EL (cell line): Measurements from ENCODE around the gene TOX2.
A peak's percentile ranks its signal among the peaks of the same experiment; 100 is the strongest.

Experiments
- DNase-seq: peaks from one replicate; pipeline ENCODE4 v3.0.0-alpha.2; 2016

The TOX2 gene

GRCh38 chr20:43914311-43915210, at the start of gene TOX2:
Gene TOX2 (plus strand): TSS chr20:43914852. CDS start chr20:43914892, 40 bp downstream.
- DNase-seq: peak; percentile 63

- no peak for DNase-seq
Measured at GRCh38 chr20:43868091-43868490, 46.6 kb upstream of the TOX2 start.

- DNase-seq: no peak
Measured at GRCh38 chr20:43870484-43870883, 44.2 kb upstream of the TOX2 start.

GRCh38 chr20:43878776-43879175, 35.9 kb upstream of the TOX2 start:
- no peak for DNase-seq

GRCh38 chr20:43893930-43894329, 20.7 kb upstream of the TOX2 start:
- peak; percentile 48 for DNase-seq

GRCh38 chr20:43894491-43894890, 20.2 kb upstream of the TOX2 start:
- DNase-seq: peak; percentile 34

GRCh38 chr20:43895235-43895634, 19.4 kb upstream of the TOX2 start:
- DNase-seq: peak; percentile 58

- no peak for DNase-seq
Measured at GRCh38 chr20:43899274-43900120, 15.2 kb upstream of the TOX2 start.

- no peak for DNase-seq
Measured at GRCh38 chr20:43900121-43900466, 14.6 kb upstream of the TOX2 start.

GRCh38 chr20:43900496-43900895, 14.2 kb upstream of the TOX2 start:
- no peak for DNase-seq

GRCh38 chr20:43901296-43901695, 13.4 kb upstream of the TOX2 start:
- DNase-seq: no peak

- DNase-seq: no peak
Measured at GRCh38 chr20:43903953-43904826, 10.5 kb upstream of the TOX2 start.

GRCh38 chr20:43904827-43905177, 9.8 kb upstream of the TOX2 start:
- DNase-seq: no peak

- no peak for DNase-seq
Measured at GRCh38 chr20:43906505-43907034, 8.1 kb upstream of the TOX2 start.

GRCh38 chr20:43909211-43909610, 5.4 kb upstream of the TOX2 start:
- DNase-seq: no peak

GRCh38 chr20:43909720-43910119, 4.9 kb upstream of the TOX2 start:
- DNase-seq: no peak

GRCh38 chr20:43910564-43910963, 4.1 kb upstream of the TOX2 start:
- DNase-seq: no peak

- peak; percentile 76 for DNase-seq
Measured at GRCh38 chr20:43911066-43911465, 3.6 kb upstream of the TOX2 start.

GRCh38 chr20:43913291-43914025, 1.2 kb upstream of the TOX2 start:
- DNase-seq: no peak

GRCh38 chr20:43915211-43916072, 790 bp downstream of the TOX2 start:
- peak; percentile 37 for DNase-seq
